Activated CD4-positive, alpha-beta memory T cell treated with anti-CD3 and anti-CD28 coated beads for 36 hours (primary cell): ENCODE data around the gene TMEM185B. TPM values are rescaled to one million over a fixed set of nuclear protein-coding genes. Genes with fewer than 3 reads are reported as not detected.

Experiments
- CTCF ChIA-PET: fragments of 350-600 bp; sonication (Branson Sonifier 250); formaldehyde crosslinking; loops from one replicate; lab custom pipeline; 2021; ENCODE audit warnings: antibody characterized with exemption, inconsistent platforms; lab: Charles Lee
- POLR2A ChIA-PET: fragments of 350-600 bp; sonication (Branson Sonifier 250); formaldehyde crosslinking; loops from one replicate; lab custom pipeline; 2021; ENCODE audit warnings: antibody characterized with exemption; lab: Charles Lee
- DNase-seq: peaks from one replicate; pipeline ENCODE4 v3.0.0-alpha.2; 2020
- H3K27ac Mint-ChIP-seq: one replicate; pipeline ENCODE4 v1.8.0; 2021; ENCODE audit warnings: mixed read lengths
- H3K27me3 Mint-ChIP-seq: one replicate; pipeline ENCODE4 v1.8.0; 2021; ENCODE audit warnings: mixed read lengths
- H3K36me3 Mint-ChIP-seq: one replicate; pipeline ENCODE4 v1.8.0; 2021; ENCODE audit warnings: mixed read lengths
- H3K4me1 Mint-ChIP-seq: one replicate; pipeline ENCODE4 v1.8.0; 2021; ENCODE audit warnings: low read depth, mixed read lengths
- H3K4me3 Mint-ChIP-seq: one replicate; pipeline ENCODE4 v1.8.0; 2021; ENCODE audit warnings: mild to moderate bottlenecking, mixed read lengths
- H3K9me3 Mint-ChIP-seq: one replicate; pipeline ENCODE4 v1.8.0; 2021; ENCODE audit warnings: mixed read lengths
- intact Hi-C: fragments of 100-400 bp; cut with micrococcal nuclease; formaldehyde crosslinking; loops from one replicate; pipeline ENCODE4 v1.15.1; 2023
- total RNA-seq, 2 experiments: library from RNA; stranded (reverse); gene quantifications; one replicate each; pipeline ENCODE4 v1.2.3, GENCODE V29; 2021

The TMEM185B gene
- total RNA-seq, 2 experiments from 2014 or later = 19.4 to 19.7 TPM

GRCh38 chr2:120230515-120231471 is 7.6 kb upstream of the TMEM185B start:
- Mint-ChIP-seq H3K4me3 (peak overlapping the region; percentile 82), H3K9me3 (no peaks in the 10 kb centered on the region), H3K36me3 (peaks cover 4% of the 10 kb centered on the region), H3K27ac (peak overlapping the region; percentile 96), H3K4me1 (peaks cover 46% of the 10 kb centered on the region), H3K27me3 (no peaks in the 10 kb centered on the region)
- DNase-seq = no peak
- POLR2A ChIA-PET = interaction anchor here (1.4 to 4.2 kb wide), 2 partner anchors 27 to 31 kb away, joined by 7 to 16 read pairs; no protein-coding TSS in a partner anchor
- intact Hi-C loops = no loop called here
- CTCF ChIA-PET = interaction anchor here (1.8 to 4.2 kb wide), 2 partner anchors 55 to 82 kb away, joined by 13 to 24 read pairs; no protein-coding TSS in a partner anchor

GRCh38 chr2:120229341-120229740 is 6.1 kb upstream of the TMEM185B start:
- ChIA-PET POLR2A (no interaction called here), CTCF (interaction anchor here (0.8 to 2.2 kb wide), 2 partner anchors 23 to 84 kb away, joined by 3 to 14 read pairs; no protein-coding TSS in a partner anchor)
- no peaks in the 10 kb centered on the region for H3K9me3 Mint-ChIP-seq
- peaks cover 52% of the 10 kb centered on the region for H3K4me1 Mint-ChIP-seq
- H3K27ac Mint-ChIP-seq = no peak overlapping the region
- no peak for DNase-seq
- no peaks in the 10 kb centered on the region for H3K27me3 Mint-ChIP-seq
- H3K36me3 Mint-ChIP-seq = peaks cover 4% of the 10 kb centered on the region
- intact Hi-C loops = no loop called here
- H3K4me3 Mint-ChIP-seq = no peak overlapping the region

GRCh38 chr2:120228503-120228902 is 5.3 kb upstream of the TMEM185B start:
- CTCF ChIA-PET = interaction anchor here (1.4 to 2.2 kb wide), 2 partner anchors 84 to 452 kb away, joined by 3 to 14 read pairs; no protein-coding TSS in a partner anchor
- intact Hi-C loops = loop anchor here (1.0 kb wide), 1 partner anchor 85 kb away; no protein-coding TSS in a partner anchor
- H3K4me1 Mint-ChIP-seq = peaks cover 59% of the 10 kb centered on the region
- H3K27me3 Mint-ChIP-seq = no peaks in the 10 kb centered on the region
- POLR2A ChIA-PET = no interaction called here
- peaks cover 4% of the 10 kb centered on the region for H3K36me3 Mint-ChIP-seq
- H3K27ac Mint-ChIP-seq = peak overlapping the region; percentile 18
- H3K9me3 Mint-ChIP-seq = no peaks in the 10 kb centered on the region
- no peak overlapping the region for H3K4me3 Mint-ChIP-seq
- DNase-seq = no peak

GRCh38 chr2:120227111-120227991 is 4.2 kb upstream of the TMEM185B start:
- POLR2A ChIA-PET = no interaction called here
- Mint-ChIP-seq H3K4me1 (peaks cover 55% of the 10 kb centered on the region), H3K36me3 (peaks cover 8% of the 10 kb centered on the region), H3K4me3 (no peak overlapping the region), H3K27me3 (no peaks in the 10 kb centered on the region), H3K27ac (no peak overlapping the region), H3K9me3 (peaks cover 1% of the 10 kb centered on the region)
- peak; percentile 61 for DNase-seq
- CTCF ChIA-PET = interaction anchor here (1.4 to 2.2 kb wide), 2 partner anchors 86 to 453 kb away, joined by 3 to 14 read pairs; no protein-coding TSS in a partner anchor
- intact Hi-C loops = no loop called here

- no peaks in the 10 kb centered on the region for H3K27me3 Mint-ChIP-seq
- H3K9me3 Mint-ChIP-seq = peaks cover 6% of the 10 kb centered on the region
- H3K27ac Mint-ChIP-seq = no peak overlapping the region
Measured at GRCh38 chr2:120226316-120226715, 3.1 kb upstream of the TMEM185B start.

DNA sequence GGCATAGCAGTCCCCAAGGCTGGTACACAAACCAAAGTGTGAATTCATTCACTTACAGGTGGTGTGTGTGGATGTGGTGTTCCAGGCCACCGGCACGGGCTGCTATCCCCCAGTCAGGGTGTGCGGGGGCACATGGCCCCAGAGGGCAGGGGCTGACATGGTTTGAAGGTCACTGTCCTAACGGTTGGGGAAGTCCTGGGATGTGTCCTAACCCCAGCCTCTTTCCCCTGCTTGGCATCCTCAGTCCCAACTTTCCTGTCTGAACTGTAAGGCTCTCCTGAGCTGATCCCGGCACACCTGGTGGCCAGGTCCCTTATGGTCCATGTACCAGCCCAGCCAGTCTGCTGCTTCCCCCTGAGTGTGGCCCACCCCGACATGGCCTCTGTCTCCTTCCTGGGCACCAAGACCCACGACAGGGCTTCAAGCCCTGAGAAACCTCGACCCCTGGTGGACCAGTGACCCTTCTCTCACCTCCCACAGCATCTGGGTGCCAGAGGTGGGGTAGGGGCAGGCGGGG is 2.4 kb upstream of the TMEM185B start:
- H3K4me3 Mint-ChIP-seq = no peak overlapping the region
- POLR2A ChIA-PET = interaction anchor here (0.8 to 1.8 kb wide), 2 partner anchors 27 to 44 kb away, joined by 3 to 4 read pairs; partner anchors contain the start of gene RALB
- H3K36me3 Mint-ChIP-seq = peaks cover 23% of the 10 kb centered on the region

More at GRCh38 chr2:120226316-120226715, 3.1 kb upstream of the TMEM185B start:
- intact Hi-C loops = no loop called here
- peaks cover 65% of the 10 kb centered on the region for H3K4me1 Mint-ChIP-seq
- ChIA-PET POLR2A (interaction anchor here (1.8 kb wide), 1 partner anchor 26 kb away, joined by 4 read pairs; the partner anchor contains the start of gene RALB), CTCF (no interaction called here)
- DNase-seq = no peak
- no peak overlapping the region for H3K4me3 Mint-ChIP-seq
- peaks cover 18% of the 10 kb centered on the region for H3K36me3 Mint-ChIP-seq

DNA sequence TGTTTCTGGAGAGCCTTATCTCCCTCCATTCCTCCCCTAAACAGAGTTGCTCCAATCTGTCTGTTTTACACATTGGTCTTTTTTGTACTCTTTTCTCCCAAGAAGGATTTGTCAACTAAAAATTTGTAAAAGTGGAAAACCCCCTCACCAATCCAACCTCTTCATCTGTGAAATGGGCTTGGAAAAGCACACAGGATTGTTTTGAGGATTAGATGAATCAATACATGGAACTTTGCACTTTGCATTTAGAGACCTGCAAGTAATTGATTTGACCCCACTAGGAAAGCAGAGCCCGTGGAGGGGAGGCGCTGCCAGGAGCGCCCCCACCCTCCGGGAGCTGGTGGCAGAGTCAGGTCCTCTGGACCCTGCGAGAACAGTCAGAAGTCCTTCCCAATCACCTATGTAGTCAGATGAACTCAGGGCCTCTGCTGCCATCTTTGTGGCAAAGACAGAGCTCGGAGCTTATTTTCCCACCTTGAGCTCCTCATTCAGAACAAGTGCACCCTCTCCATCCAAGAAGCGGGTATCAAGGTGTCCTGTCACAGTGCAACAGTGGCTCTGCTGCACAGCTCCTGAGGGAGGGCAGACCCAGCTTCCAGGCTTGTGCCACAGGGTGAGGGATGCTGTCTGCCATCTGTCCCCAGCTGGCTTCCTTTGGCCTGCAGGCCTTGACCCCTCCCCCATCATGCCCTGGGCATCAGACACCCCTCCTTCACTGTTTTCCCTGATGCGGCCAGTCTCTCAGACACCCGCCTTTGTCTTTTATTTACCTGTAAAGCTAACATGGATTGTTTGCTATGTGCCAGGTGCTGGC is 1.7 kb upstream of the TMEM185B start:
- Mint-ChIP-seq H3K4me1 (peaks cover 65% of the 10 kb centered on the region), H3K36me3 (peaks cover 25% of the 10 kb centered on the region), H3K9me3 (peaks cover 6% of the 10 kb centered on the region), H3K27ac (no peak overlapping the region), H3K4me3 (peak overlapping the region; percentile 81), H3K27me3 (no peaks in the 10 kb centered on the region)
- no peak for DNase-seq
- ChIA-PET POLR2A (interaction anchor here (0.8 to 1.8 kb wide), 2 partner anchors 28 to 45 kb away, joined by 3 to 4 read pairs; partner anchors contain the start of gene RALB), CTCF (interaction anchor here (1.1 to 1.2 kb wide), 2 partner anchors 28 to 88 kb away, joined by 6 read pairs; partner anchors contain the start of gene RALB)
- intact Hi-C loops = no loop called here

More for the DNA sequence above, 2.4 kb upstream of the TMEM185B start:
- H3K27me3 Mint-ChIP-seq = no peaks in the 10 kb centered on the region
- peaks cover 66% of the 10 kb centered on the region for H3K4me1 Mint-ChIP-seq
- DNase-seq = no peak
- CTCF ChIA-PET = interaction anchor here (1.1 to 1.2 kb wide), 2 partner anchors 27 to 88 kb away, joined by 6 read pairs; partner anchors contain the start of gene RALB
- H3K9me3 Mint-ChIP-seq = peaks cover 6% of the 10 kb centered on the region
- intact Hi-C loops = no loop called here
- no peak overlapping the region for H3K27ac Mint-ChIP-seq

DNA sequence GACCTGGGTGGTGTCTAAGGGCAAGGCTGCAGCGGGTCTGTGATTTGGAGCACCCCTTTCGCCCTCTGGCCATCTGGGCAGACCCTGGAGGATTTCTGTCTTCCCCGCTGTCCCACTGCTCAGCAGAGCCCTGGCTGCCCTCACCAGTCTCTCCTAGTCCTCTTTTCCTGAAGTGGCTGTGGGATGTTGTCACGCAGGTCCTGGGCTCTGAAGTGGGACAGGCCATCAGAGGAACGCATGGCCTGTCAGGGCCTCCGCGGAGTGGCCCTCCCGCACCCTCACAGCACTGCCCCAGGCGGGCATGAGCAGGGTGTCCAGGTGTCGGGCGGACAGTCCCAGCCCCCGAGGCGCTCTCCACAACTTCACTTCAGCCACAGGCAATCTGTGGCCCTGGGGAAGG is 1.1 kb upstream of the TMEM185B start:
- ChIA-PET POLR2A (interaction anchor here (1.8 to 2.3 kb wide), 2 partner anchors 8 to 28 kb away, joined by 4 to 9 read pairs; partner anchors contain the start of gene RALB), CTCF (interaction anchor here (1.1 to 1.9 kb wide), 3 partner anchors 48 to 89 kb away, joined by 6 to 16 read pairs (median 10); no protein-coding TSS in a partner anchor)
- peaks cover 61% of the 10 kb centered on the region for H3K4me1 Mint-ChIP-seq
- peak overlapping the region; percentile 81 for H3K4me3 Mint-ChIP-seq
- peaks cover 6% of the 10 kb centered on the region for H3K9me3 Mint-ChIP-seq
- H3K36me3 Mint-ChIP-seq = peaks cover 25% of the 10 kb centered on the region
- DNase-seq = no peak
- no peaks in the 10 kb centered on the region for H3K27me3 Mint-ChIP-seq
- intact Hi-C loops = no loop called here
- peak overlapping the region; percentile 83 for H3K27ac Mint-ChIP-seq

GRCh38 chr2:120222186-120223033 is 790 bp downstream of the TMEM185B start:
- Mint-ChIP-seq H3K27ac (peak overlapping the region; percentile 81), H3K4me1 (peaks cover 50% of the 10 kb centered on the region), H3K36me3 (peaks cover 39% of the 10 kb centered on the region), H3K4me3 (peak overlapping the region; percentile 71), H3K27me3 (no peaks in the 10 kb centered on the region), H3K9me3 (peaks cover 6% of the 10 kb centered on the region)
- CTCF ChIA-PET = interaction anchor here (1.0 to 1.9 kb wide), 5 partner anchors 10 to 90 kb away, joined by 3 to 16 read pairs (median 5); no protein-coding TSS in a partner anchor
- POLR2A ChIA-PET = interaction anchor here (1.0 to 2.3 kb wide), 4 partner anchors 10 to 64 kb away, joined by 3 to 9 read pairs (median 3); partner anchors contain the start of gene RALB
- intact Hi-C loops = loop anchor here (1.0 to 2.0 kb wide), 5 partner anchors 10 to 463 kb away; partner anchors contain the start of genes PTPN4 and RALB
- peak; percentile 10 for DNase-seq
